GM19467 (cell line): Measurements from ENCODE around the gene PES1.
"Not testable (repeated sequence)": the region's sequence is repeated elsewhere in the genome, so short reads cannot be mapped to it uniquely, and the experiment has no call there.

Experiments
- ATAC-seq: cut with Tn5 transposase; IDR thresholded peaks from one replicate; pipeline ENCODE4 v1.9.1; 2021; ENCODE audit warnings: mild to moderate bottlenecking, moderate library complexity; ENCODE audit not compliant: unreplicated experiment

The PES1 gene

DNA sequence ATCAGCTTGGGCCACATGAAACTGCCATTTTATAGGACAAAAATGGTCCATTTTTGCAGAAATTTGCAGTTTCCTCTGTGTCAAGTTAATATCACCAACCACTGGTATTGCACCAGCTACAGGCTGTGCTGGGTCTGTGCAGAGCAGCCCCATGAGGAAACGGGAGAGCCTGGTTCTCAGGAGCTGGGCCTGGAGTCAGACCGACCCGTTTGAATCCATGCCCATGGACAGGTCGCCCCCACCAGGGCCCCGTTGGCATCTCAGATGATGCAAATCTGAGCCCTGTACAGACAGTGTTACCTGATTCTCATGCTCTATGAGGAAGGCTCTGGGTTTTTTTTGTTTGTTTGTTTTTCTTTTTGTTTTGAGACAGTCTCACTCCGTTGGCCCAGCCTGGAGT lies 35.3 kb downstream of the PES1 start:
- no peak for ATAC-seq

DNA sequence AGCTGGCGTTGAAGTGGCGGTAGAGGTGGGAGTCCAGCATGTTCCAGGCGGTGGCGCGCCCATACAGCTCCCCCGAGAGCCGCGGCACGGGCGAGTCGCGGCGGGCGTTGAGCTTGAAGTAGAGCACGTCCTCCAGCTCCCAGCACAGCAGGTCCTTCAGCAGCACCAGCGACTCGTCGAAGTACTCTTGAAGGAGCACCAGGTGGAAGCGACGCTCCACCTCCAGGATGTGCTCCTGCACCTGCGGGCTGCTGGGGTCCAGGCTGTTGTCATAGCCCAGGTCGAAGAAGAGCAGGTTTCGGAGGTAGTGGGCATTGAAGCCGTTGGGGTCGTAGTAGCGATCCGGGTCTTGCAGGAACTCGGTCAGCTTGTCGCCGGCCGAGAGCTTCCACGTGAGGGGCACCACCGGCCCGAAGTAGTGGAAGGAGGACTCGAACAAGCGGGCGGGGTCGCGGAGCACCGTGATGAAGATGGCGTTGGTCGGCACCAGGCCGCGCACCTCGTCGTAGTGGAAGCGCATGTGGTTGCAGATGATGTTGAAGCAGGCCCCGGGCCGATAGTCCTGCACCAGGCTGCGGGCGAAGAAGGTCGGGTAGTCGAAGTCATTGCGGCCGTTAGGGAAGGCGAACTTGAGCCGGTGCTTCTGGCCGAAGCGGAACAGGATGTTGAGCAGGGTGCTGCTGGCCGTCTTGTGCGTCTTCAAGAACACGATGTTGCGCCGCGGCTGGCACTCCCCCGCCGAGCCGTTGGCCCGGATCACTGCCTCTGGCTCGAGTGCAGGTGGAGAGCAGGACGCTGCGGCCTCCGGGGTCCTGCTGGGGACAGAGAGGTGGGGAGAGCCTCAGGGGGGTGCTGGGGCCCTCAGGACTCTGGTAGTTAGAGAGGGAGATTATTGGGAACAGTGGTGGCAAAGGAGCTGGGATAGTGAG lies 36.2 kb downstream of the PES1 start:
- ATAC-seq = no peak

DNA sequence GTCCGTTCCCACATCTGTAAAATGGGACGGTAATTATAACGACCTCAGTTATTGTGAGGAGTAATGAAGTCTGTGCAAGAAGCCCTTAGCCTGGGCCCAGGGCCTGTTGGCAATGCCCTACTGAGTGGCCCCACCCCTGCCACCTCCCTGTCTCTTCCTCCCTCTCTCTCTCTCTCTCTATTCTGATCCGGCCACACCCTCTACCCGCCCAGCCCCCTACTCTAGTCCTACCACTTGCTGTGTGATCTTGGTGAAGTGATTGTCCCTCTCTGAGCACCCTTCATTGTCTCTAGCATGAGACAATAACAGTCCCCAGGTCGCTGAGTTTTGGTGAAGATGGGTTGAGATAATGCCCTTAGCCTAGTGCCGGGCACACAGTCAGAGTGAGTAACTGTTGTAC lies 37.7 kb downstream of the PES1 start:
- ATAC-seq = no peak

DNA sequence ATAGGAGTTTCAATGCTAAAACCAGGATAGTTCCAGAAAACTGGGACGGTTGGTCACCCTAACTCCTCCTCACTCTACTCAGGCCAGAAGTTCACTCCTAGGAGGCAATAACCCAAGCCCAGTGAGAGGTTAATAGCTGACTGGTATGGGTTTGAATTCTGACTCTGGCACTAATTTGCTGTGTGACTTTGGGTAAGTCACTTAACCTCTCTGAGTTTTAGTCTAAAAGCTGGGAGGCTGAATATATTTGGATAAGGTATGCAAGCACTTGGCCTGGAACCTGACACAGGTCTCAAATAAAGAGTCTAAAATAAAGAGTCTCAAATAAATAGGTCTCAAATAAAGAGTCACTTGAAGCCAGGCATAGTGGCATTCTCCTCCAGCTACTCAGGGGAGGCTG lies 39.0 kb downstream of the PES1 start:
- no peak for ATAC-seq

DNA sequence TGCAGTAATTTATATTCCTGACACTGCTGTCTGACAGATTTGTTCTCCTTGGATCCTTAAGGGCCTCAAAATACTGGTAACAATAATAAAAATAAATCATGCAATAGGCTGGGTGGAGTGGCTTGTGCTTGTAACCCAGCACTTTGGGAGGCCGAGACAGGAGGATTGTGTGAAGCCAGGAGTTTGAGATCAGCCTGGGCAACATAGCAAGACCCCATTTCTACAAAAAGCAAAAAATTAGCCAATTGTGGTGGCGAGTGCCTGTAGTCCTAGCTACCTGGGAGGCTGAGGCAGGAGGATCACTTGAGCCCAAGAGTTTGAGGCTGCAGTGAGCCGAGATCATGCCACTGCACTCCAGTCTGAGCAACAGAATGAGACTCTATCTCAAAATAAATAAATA lies 39.9 kb downstream of the PES1 start:
- ATAC-seq = not testable (repeated sequence)

DNA sequence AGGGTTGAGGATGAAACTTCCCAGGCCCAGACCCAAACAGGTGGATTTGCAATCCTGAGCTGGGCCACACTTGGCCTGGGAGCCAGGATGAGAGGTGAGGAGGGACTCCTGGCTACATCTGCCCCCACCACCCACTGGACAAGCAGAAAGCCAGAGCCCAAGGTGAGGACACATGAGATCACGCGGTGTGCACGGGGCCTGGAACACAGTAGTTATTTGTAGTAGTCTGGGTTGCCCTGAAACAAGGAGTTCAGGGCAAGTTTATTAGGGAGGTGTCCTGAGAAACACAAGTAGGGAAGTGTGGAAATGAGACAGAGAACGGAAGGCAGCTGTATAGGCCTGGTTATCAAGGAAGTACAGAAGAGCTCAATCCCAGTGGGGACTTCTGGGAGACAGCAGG lies 44.5 kb downstream of the PES1 start:
- ATAC-seq = no peak

DNA sequence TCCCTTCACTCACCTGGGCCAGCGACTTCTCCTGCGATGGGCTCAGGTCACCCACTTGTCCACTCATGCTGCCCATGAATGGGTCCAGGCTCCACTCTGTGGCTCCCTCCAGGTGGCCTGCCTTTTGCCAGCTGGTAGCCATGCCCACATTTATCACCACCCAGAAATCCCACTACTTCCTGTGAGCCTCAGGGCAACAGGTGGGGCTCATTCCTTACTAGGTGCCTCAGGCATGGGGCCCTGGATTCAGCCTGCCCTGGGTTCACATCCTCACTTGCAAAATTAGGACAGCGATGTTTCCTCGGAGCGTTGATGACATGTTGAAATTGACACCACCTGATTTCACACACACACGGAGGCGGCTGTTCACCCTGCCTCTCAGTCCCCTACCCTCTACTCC lies 45.1 kb downstream of the PES1 start, which contains the start of gene SEC14L6:
Gene SEC14L6, minus strand, starts transcription at position 126 of the 400 bp plus-strand sequence. Its CDS starts 59 bp downstream, at position 67.
- ATAC-seq = no peak

DNA sequence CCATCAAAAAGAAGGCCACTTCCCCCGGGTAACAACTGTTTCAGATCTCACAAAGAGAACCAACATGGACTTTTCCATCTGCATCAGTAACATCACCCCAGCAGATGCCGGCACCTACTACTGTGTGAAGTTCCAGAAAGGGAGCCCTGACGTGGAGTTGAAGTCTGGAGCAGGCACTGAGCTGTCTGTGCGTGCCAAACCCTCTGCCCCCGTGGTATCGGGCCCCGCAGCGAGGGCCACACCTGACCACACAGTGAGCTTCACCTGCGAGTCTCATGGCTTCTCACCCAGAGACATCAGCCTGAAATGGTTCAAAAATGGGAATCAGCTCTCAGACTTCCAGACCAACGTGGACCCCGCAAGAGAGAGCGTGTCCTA lies 48.9 kb downstream of the PES1 start:
- ATAC-seq = no peak

DNA sequence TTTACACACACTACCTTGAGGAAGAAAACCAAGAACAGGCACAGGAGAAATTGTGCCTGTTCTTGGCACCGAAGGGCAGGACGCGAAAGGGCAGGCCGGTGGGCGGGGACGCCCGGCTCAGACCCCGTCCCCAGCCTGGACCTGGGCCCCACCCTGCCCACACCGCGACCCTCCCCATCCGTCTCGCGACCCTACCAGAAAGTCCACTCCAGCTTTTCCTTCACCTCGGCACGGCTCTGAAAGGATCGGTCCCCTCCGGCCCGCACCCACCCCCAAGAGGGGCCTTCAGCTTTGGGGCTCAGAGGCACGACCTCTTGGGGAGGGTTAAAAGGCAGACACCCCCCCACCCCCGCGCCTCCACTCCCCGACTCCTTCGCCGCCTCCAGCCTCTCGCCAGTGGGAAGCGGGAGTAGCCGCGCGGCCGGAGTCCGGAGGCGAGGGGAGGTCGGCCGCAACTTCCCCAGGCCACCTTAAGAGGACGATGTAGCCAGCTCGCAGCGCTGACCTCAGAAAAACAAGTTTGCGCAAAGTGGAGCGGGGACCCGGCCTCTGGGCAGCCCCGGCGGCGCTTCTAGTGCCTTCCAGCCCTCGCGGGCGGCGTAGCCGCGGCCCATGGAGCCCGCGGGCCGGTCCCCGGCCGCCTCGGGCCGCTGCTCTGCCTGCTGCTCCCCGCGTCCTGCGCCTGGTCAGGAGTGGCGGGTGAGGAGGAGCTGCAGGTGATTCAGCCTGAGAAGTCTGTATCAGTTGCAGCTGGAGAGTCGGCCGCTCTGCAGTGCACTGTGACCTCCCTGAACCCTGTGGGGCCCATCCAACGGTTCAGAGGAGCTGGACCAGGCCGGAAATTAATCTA lies 49.5 kb downstream of the PES1 start:
- no peak for ATAC-seq

DNA sequence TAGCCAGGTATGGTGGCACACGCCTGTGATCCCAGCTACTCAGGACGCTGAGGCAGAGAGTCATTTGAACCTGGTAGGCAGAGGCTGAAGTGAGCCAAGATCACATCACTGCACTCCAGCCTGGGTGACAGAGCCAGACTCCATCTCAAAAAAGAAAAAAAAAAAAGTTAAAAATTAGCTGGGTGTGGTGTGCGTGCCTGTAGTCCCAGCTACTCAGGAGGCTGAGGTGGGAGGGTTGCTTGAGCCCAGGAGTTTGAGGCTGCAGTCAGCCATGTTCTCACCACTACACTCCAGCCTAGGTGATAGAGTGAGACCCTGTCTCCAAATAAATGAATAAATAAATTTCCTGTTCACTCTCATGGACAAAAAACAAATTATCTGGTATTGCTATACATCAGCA lies 50.2 kb downstream of the PES1 start:
- not testable (repeated sequence) for ATAC-seq

DNA sequence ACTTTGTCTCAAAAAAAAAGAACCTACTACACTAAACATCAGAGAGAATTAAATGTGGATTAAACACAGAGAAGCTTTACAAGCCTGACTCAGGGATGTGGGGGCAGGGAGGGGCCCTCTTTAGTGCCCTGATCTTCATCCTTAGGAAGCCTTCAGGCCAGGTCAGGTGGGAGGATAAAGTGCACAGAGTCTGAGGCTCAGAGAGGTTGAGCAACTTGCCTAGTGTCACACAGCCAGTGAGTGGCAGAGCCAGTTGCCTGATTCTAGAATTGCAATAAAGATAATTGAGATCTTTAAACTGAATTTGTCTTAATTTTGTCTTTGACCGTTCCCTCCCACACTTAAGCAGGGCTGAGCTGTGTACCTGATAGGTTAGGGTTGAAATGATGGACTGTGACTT lies 52.3 kb downstream of the PES1 start:
- no peak for ATAC-seq

DNA sequence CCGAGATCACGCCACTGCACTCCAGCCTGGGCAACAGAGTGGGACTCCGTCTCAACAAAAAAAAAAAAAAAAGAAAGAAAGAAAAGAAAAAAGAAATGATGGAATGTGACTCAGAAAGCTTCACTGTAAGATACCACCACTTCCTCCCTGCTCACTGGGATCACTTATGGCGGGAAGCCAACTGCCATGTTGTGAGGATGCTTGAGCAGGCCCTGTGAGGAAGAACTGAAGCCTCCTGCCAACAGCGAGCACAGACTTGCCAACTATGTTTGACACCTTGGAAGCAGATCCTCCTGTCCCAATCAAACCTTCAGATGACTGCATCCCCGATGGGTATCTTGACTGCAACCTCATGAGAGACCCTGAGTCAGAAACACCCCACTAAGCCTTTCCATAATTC lies 53.4 kb downstream of the PES1 start:
- ATAC-seq = no peak

DNA sequence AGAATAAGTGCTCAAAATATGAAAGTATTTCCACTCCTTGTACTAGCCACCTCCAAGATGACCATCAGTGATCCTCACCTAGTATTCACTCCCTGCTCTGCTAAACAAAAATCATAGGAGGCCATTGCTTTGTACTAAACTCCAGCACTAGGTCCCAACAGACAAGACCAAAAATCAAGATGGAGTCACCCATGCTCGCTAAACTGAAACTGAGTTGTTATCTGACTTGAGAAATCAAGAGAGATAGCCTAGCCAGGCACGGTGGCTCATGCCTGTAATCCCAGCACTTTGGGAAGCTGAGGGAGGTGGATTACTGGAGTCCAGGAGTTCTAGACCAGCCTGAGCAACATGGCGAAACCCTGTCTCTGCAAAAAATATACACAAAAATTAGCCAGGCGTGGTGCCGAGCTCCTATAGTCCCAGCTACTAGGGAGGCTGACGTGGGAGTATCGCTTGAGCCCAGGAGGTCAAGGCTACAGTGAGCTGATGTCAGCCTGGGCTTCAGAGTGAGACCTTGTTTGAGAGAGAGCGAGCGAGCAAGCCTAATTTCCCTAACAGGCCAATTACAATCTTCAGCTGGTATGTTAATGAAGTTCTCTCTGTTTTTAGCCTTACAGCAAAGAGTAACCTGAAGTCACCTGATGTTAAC lies 54.5 kb downstream of the PES1 start:
- no peak for ATAC-seq

DNA sequence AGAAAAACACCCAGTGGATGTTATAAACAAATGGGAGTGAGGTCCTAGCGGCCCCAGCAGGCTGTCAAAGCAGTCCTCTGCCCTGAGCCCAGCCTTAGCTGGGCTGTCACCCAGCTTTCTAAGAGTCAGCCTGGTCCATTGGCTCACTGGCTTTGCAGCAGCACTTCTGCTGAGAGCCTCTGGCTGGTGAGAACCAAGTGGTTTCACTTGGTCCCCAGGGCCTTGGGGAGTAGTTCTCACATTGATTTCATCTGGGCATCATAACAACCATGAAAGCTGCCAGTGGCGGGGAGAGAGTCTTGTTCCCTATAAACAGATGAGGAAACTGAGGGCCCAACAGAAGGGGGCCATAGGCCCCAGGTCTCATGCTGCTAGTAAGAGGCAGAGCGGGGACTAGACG lies 56.5 kb downstream of the PES1 start:
- no peak for ATAC-seq

DNA sequence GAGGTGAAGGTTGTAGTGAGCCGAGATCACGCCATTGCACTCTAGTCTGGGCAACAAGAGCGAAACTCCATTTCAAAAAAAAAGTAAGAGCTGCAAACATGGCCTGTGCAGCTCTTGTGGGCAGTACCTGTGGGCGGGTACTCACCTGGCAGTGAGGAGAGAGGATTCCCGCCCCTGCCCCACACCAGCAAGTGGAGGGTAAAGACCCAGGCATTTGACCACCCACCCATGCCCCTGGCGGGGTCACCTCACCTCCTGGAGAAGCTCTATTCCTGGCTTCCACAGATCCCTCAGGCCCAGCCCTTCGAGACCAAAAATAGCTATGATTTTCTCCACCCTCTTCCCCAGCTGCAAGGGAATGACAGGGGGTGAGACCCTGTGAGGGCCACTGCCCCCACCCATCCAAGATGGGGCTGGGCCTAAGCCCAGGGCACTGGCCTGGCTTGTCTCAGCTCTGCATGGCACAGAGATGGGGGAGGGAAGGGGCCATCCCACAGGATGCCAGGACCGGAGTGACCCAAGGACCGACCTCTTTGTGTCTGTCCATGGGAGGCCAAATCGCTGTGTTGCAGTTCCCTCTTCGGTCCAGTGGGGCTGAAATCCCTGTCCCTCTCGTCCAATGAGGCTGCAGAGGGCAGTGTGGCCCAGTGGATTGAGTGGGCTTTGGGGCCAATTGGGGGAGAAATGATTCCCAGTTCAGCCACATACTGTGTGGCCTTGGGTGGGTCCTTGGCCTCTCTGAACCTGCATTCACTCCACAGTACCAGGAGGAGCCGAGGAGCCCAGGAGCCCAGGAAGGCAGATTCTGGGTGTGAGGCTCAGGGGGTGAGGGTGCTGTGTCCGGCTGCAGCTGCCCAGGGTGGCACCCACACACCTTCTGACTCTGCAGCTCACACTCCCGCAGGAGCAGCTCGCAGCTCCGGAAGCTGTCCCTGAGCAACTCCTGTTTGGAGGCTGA lies 59.8 kb downstream of the PES1 start:
- ATAC-seq = no peak

DNA sequence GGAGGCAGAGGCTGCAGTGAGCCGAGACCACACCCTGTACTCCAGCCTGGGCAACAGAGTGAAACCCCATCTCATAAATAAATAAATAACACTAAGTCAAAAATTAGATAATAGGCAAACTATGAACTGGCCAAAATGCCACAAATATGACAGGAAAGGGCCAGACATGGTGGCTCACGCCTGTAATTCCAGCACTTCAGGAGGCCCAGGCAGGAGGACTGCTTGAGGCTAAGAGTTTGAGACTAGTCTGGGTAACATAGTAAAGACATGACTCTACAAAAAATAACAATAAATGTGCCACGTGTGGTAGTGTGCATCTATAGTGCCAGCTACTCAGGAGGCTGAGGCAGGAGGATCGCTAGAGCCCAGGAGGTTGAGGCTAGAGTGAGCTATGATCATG lies 65.1 kb downstream of the PES1 start:
- no peak for ATAC-seq
